ENCODE measurements around the gene FLT3. TPM values are rescaled to one million over a fixed set of nuclear protein-coding genes. Genes with fewer than 3 reads are reported as not detected.
"Not testable (repeated sequence)": the region's sequence is repeated elsewhere in the genome, so short reads cannot be mapped to it uniquely, and the experiment has no call there.

The FLT3 gene
- polyA plus RNA-seq (ENCODE audit: insufficient read length in 3 of 3) = under 1 TPM; 0.21 to 0.37 (median 0.22) TPM
- long read RNA-seq, donor 1, partial matches to known transcripts = 0 of 1 reads
- long read RNA-seq, donor 1, other reads (novel, unspliced or antisense) = 0 of 1 reads
- long read RNA-seq, donor 2 = 0 reads
- long read RNA-seq, donor 3 = 0 reads
- long read RNA-seq, donor 4 = 0 reads
- long read RNA-seq, donor 5 = 0 reads
- long read RNA-seq, donor 6 = 0 reads
- long read RNA-seq, donor 7 = 0 reads
- long read RNA-seq, donor 8 = 0 reads
- long read RNA-seq, donor 9 = 0 reads
- long read RNA-seq, donor 10 = 0 reads
- long read RNA-seq, donor 11 = 0 reads
- long read RNA-seq, donor 12 = 0 reads
- long read RNA-seq, donor 13 = 0 reads
- long read RNA-seq, donor 14 = 0 reads
- long read RNA-seq, donor 15 = 0 reads
- long read RNA-seq, donor 16 = 0 reads

GRCh38 chr13:28100150-28101121 is at the start of gene FLT3:
Gene FLT3 (minus strand): TSS chr13:28100576. CDS start chr13:28100510, 66 bp downstream.
- peak; percentile 48 for DNase-seq

- no peak for DNase-seq
Observed at GRCh38 chr13:28147495-28147894, 47.1 kb upstream of the FLT3 start.

DNA sequence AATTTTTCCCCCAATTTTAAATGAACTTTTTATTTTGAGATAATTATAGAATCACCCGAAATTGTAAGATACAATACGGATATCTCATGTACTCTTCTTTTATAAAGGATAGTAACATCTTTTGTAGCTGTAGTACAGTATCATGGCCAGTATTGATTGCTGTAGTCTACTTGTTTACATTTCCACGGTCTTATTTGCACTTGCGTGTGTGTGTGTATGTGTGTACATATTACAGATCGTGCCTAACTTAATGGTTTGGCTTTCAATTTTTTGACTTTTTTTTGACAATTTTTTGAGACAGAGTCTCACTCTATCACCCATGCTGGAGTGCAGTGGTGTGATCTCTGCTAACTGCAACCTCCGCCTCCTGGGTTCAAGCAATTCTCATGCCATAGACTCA is 44.7 kb upstream of the FLT3 start:
- no peak for DNase-seq

DNA sequence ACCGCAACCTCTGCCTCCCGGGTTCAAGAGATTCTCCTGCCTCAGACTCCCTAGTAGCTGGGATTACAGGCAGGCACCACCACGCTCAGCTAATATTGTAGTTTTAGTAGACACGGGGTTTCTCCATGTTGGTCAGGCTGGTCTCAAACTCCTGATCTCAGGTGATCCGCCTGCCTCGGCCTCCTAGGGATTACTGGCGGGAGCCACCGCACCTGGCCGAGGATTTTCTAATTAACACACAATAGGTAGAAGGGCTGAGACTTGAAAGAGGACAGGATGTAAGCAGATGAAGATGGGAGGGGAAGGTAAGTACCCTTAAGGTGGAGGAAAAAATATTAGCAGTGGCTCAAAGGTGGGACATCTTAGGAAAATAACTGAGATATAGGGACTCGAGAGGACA is 41.2 kb upstream of the FLT3 start:
- not testable (repeated sequence) for DNase-seq

- DNase-seq = no peak
Observed at GRCh38 chr13:28140433-28141125, 40.2 kb upstream of the FLT3 start.

GRCh38 chr13:28138756-28139470 is 38.5 kb upstream of the FLT3 start:
- DNase-seq = peak; percentile 88

DNA sequence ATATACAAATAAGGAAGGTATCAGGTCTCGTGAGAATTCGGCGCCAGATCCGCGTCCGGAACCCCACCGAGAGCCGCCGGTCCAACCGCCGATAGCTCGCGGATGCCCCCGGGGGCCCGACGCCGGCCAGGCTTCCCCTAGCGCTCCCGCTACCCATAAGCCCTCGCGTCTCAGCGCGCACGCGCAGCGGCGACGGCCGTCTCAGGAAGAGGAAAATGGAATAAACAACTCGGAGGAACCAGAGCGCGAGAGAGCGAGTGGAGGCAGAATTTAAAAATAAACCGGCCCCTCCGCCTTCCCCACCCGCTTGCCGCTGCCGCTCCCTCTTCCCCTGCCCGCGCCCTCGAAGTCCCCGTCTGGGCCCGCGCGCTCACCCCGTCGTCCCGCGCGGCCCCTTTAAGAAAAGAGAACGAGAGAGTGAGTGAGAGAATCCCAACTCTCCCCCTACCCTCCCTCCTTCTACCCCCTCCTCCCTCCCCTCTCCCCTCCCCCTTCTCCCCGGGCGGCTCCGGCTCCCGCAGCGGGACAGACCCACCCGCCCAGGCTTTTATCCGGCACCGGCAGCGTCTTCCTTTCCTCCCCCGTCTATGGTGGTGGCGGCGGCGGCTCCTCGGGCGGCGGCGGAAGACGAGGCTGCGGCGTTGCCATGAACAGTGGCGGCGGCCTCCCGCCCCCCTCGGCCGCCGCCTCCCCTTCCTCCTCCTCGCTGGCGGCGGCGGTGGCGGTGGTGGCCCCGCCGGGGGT is 37.8 kb upstream of the FLT3 start, which contains the start of gene PAN3:
Gene PAN3 (plus strand): TSS at position 534 of the 744 bp plus-strand sequence. CDS start 113 bp downstream, at position 647.
- peak; percentile 91 for DNase-seq

DNA sequence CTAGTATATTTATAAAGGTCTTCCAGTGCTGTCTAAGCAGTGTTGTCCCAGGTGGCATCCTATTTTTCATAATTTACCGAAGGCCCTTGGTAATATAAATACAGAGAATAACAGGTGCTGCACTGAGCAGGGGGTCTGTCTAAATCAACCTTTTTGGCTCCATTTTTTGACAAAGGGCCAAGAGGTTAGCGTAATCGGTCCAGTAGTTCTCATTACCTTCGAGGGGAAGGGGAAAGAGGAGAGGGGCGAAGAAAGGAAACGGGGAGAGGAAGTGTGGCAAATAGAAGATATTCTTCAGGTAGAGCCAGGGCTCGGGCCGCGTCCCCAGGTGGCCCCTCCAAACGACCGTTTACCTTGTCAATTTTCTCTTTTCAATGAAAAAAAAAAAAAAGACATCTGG is 37.2 kb upstream of the FLT3 start:
- DNase-seq = no peak

- DNase-seq = no peak
Observed at GRCh38 chr13:28136916-28137315, 36.5 kb upstream of the FLT3 start.

GRCh38 chr13:28131646-28132045 is 31.3 kb upstream of the FLT3 start:
- no peak for DNase-seq

DNA sequence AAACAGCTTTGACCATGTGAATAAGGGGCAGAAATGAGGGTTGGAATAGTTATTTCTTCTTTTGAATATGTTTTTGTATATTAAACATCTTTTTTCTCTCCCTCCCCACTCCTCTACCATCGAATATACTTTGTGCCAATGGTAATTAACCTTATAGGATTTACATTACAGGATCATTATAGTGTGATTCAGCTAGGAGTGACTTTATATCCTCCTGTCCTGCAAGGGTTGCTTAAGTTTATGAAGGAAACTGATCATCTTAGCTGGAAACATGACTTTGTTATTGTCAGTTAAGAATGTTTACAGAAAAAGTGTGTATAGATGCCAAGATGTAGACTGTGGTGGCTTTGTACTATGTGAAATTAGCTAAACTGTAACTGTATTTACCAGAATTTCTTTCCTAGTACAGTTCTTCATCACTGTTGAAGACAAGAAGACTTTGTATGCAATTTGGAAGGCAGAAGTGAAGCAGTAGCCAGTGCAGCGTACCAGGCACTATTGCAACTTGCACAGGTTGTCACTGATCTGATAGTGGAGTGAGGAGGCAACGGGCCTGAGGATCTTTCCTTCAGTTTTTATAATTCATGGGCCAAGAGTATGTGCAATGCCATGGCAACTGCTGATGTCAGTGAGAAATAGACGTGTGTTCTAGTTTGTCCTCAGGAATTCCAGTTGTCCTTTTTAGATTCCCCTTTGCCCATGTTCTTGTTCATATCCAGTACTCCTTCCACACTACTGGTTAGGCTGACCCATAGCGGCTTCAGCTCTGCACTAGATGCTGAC is 29.7 kb upstream of the FLT3 start:
- DNase-seq = no peak

DNA sequence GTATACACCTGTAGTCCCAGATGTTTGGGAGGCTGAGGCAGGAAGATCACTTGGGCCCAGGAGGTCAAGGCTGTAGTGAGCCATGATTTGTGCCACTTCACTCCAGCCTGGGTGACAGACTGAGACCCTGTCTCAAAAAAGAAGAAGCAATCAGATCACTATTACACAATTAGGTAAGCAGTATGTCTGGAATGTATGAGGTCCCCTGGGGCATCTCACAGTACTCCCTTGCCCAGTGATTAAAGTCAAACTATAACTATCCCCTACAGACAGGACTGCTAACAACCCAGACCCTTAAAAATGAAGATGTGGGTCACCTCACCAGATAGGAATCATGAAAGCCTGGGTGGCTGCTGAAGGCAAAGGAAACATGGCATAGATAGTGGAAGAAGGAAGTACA is 28.6 kb upstream of the FLT3 start:
- no peak for DNase-seq

- no peak for DNase-seq
Observed at GRCh38 chr13:28128030-28128429, 27.7 kb upstream of the FLT3 start.

DNA sequence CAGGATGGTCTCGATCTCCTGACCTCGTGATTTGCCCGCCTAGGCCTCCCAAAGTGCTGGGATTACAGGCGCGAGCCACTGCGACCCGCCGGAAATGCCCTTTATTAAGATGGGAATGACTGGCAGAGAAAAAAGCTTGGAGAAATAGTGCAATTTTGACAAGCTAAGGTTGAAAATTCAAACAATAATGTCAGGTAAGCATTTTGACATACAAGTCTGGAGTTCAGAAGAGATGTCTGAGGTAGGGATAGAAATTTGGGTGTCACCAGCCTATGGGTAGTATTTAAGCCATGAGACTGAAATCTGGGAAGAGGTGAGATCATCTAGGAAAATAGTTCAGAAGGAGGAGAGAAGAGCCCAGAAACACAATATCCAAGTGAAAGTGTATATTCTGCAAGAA is 20.8 kb upstream of the FLT3 start:
- DNase-seq = no peak

DNA sequence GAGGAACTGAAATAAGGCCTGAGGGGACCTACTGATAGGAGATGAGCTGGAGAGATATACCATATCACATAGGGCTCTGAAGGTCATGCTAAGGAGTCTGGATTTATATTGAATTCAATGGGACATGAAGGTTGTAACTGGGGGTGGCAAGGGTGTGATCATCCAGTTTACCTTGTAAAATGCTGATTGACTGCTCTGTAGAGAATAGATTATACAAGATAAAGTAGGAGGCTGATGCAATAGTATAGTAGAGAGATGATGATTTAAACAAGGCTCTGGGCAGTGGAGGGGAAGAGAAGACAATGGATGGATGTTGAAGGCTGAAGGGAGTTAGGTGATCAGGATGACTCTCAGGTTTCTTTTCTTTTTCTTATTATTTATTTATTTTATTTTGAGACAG is 19.9 kb upstream of the FLT3 start:
- DNase-seq = no peak

GRCh38 chr13:28117689-28118377 is 17.5 kb upstream of the FLT3 start:
- DNase-seq = no peak

DNA sequence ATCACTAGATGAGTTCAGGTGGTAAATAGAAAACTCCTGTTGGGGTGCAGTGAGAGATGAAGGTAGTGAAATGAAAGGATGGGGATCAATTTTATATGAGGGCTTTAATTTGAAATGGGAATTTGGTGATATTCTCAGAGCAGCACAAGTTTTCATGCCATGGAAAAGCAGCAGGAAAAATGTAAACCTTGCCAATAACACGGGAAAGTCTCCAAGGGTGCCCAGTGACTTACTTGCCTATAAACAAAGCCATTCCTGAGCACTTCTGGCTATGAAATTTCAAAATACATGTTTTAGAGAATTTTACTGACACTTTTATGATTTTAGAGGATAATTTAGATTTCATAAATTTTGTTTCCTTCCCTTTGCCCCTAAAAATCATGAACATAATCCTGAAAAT is 16.4 kb upstream of the FLT3 start:
- DNase-seq = no peak

DNA sequence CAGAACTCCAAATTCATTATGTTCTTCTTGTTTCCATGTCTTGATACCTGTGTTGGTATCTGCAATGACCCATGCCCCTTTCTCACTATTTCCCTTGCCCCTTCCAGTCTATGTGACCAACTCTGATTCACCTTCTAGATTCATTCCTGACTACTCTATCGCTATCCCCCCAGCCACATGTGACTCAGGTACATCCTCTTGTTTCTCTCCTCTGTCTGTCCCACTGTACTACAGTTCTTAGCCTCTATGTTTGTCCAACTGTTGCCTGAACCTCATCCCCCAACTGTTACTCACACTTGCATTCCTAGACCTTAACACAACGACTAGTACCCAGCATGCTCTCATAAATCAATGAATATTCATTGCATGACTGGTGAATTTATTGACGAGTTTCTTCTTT is 10.0 kb upstream of the FLT3 start:
- DNase-seq = no peak

DNA sequence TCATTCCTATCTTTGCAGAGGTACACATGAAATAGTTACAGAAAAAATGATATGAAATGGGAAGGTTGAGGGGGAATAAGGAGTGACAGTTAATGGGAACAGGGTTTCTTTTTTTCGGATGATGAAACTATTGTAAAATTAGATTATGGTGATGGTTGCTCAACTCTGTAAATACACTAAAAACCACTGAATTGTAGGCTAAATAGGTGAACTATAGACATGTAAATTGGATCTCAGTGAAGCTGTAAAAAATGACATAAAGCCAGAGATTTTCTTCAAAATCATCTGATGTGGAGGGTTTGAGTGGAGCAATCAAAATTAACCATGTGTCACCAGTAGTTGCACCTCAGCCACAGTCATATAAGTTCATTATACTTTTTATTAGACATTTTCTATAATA is 6.6 kb upstream of the FLT3 start:
- DNase-seq = no peak
